ENCODE results near the gene ZNF394.
"Not testable (repeated sequence)": the region's sequence is repeated elsewhere in the genome, so short reads cannot be mapped to it uniquely, and the experiment has no call there.

The ZNF394 gene

GRCh38 chr7:99499721-99500636 is at the start of gene ZNF394:
TSS of gene ZNF394 (minus strand) at chr7:99500281. CDS start at chr7:99500093, 188 bp downstream.
- peak; percentile 51 to 95 (median 86) for DNase-seq

GRCh38 chr7:99549545-99549944 is 49.5 kb upstream of the ZNF394 start:
- not testable (repeated sequence) for DNase-seq

- DNase-seq: not testable (repeated sequence)
These were observed 45.2 kb upstream of the ZNF394 start for GRCh38 chr7:99545308-99545707.

- no peak for DNase-seq
These were observed 43.8 kb upstream of the ZNF394 start for GRCh38 chr7:99543916-99544315.

- DNase-seq: no peak
These were observed 43.1 kb upstream of the ZNF394 start for GRCh38 chr7:99543081-99543671.

- DNase-seq: no peak
These were observed 41.1 kb upstream of the ZNF394 start for GRCh38 chr7:99541212-99541611.

- no peak for DNase-seq
These were observed 40.5 kb upstream of the ZNF394 start for GRCh38 chr7:99540542-99540941.

GRCh38 chr7:99539213-99539811 is 39.2 kb upstream of the ZNF394 start:
- DNase-seq: no peak

- DNase-seq: no peak
These were observed 35.6 kb upstream of the ZNF394 start for GRCh38 chr7:99535667-99536066.

- DNase-seq: no peak
These were observed 31.3 kb upstream of the ZNF394 start for GRCh38 chr7:99531354-99531765.

- DNase-seq: no peak
These were observed 25.8 kb upstream of the ZNF394 start for GRCh38 chr7:99525713-99526440.

GRCh38 chr7:99521399-99521798 is 21.3 kb upstream of the ZNF394 start:
- no peak for DNase-seq

- no peak for DNase-seq
These were observed 14.0 kb upstream of the ZNF394 start for GRCh38 chr7:99514050-99514449.

GRCh38 chr7:99505324-99505662 is 5.2 kb upstream of the ZNF394 start:
- DNase-seq: no peak

GRCh38 chr7:99504603-99505323 is 4.7 kb upstream of the ZNF394 start, which contains the start of gene ZKSCAN5:
TSS of gene ZKSCAN5 (plus strand) at chr7:99504662. CDS start at chr7:99506045, 1,383 bp downstream.
- peak; percentile 87 to 100 (median 98) for DNase-seq

- peak in 15 of 51 donors; percentile 94 to 98 (median 97) for DNase-seq
These were observed 4.2 kb upstream of the ZNF394 start for GRCh38 chr7:99504281-99504602.

GRCh38 chr7:99501236-99501635 is 1.2 kb upstream of the ZNF394 start:
- DNase-seq: peak in 1 of 51 donors; percentile 0

GRCh38 chr7:99500637-99501009 is 542 bp upstream of the ZNF394 start:
- DNase-seq: peak in 1 of 51 donors; percentile 19

GRCh38 chr7:99499371-99499720 is 735 bp downstream of the ZNF394 start:
- peak in 1 of 51 donors; percentile 50 for DNase-seq

GRCh38 chr7:99498546-99498944 is 1.5 kb downstream of the ZNF394 start:
- DNase-seq: no peak
